Subcutaneous abdominal adipose tissue (tissue), 5 donors: ENCODE measurements around the gene DUOXA1.

Experiments used
- H3K27ac ChIP-seq: one replicate; pipeline ENCODE4 v1.7.0; 2013; ENCODE audit warnings: low read depth, mild to moderate bottlenecking, inconsistent platforms, low read length, moderate library complexity
- H3K27me3 ChIP-seq, 5 donors: one replicate each; pipeline ENCODE4 v1.7.0; 2013; ENCODE audit warnings: low read length in 5 of 5, inconsistent platforms in 1 of 5; ENCODE audit not compliant: control insufficient read depth in 5 of 5, insufficient read depth in 4 of 5
- H3K36me3 ChIP-seq, 5 donors: one replicate each; pipeline ENCODE4 v1.7.0; 2013; ENCODE audit warnings: low read length in 5 of 5; ENCODE audit not compliant: control insufficient read depth in 5 of 5, insufficient read depth in 5 of 5
- H3K4me1 ChIP-seq, 5 donors: one replicate each; pipeline ENCODE4 v1.7.0; 2013; ENCODE audit warnings: low read length in 5 of 5, mild to moderate bottlenecking in 3 of 5, moderate library complexity in 1 of 5; ENCODE audit not compliant: control insufficient read depth in 5 of 5, insufficient read depth in 5 of 5
- H3K4me3 ChIP-seq, 5 donors: one replicate each; pipeline ENCODE4 v1.7.0; 2013; ENCODE audit warnings: low read length in 5 of 5, low read depth in 1 of 5
- H3K9ac ChIP-seq, 5 donors: one replicate each; pipeline ENCODE4 v1.7.0; 2013; ENCODE audit warnings: low read length in 5 of 5, mild to moderate bottlenecking in 4 of 5, moderate library complexity in 3 of 5
- H3K9me3 ChIP-seq, 5 donors: one replicate each; pipeline ENCODE4 v1.7.0; 2013; ENCODE audit warnings: low read length in 5 of 5; ENCODE audit not compliant: control insufficient read depth in 5 of 5
- donor health status: healthy.
- donor health status: healthy.
- donor health status: healthy.
- donor health status: healthy.
- donor health status: healthy.

DUOXA1 gene

GRCh38 chr15:45151998-45152828, 22.5 kb upstream of the DUOXA1 start:
- H3K9ac ChIP-seq: no peak overlapping the region
- no peak overlapping the region for H3K4me3 ChIP-seq
- no peak overlapping the region for H3K27ac ChIP-seq
- no peaks in the 10 kb centered on the region for H3K9me3 ChIP-seq
- no peaks in the 10 kb centered on the region for H3K4me1 ChIP-seq
- H3K36me3 ChIP-seq: peaks cover 0 to 13% (median 8%) of the 10 kb centered on the region in 5 donors
- no peaks in the 10 kb centered on the region for H3K27me3 ChIP-seq

- Histone ChIP-seq H3K27ac (no peak overlapping the region), H3K4me1 (no peaks in the 10 kb centered on the region), H3K9me3 (no peaks in the 10 kb centered on the region), H3K9ac (no peak overlapping the region), H3K36me3 (peaks cover 0 to 13% (median 8%) of the 10 kb centered on the region in 5 donors), H3K4me3 (no peak overlapping the region), H3K27me3 (no peaks in the 10 kb centered on the region)
Measured at GRCh38 chr15:45150997-45151396, 21.3 kb upstream of the DUOXA1 start.

- H3K9ac ChIP-seq: no peak overlapping the region
- no peaks in the 10 kb centered on the region for H3K4me1 ChIP-seq
- H3K27ac ChIP-seq: no peak overlapping the region
- no peaks in the 10 kb centered on the region for H3K27me3 ChIP-seq
- no peaks in the 10 kb centered on the region for H3K9me3 ChIP-seq
- H3K36me3 ChIP-seq: peaks cover 0 to 13% (median 8%) of the 10 kb centered on the region in 5 donors
- no peak overlapping the region for H3K4me3 ChIP-seq
Measured at GRCh38 chr15:45150481-45150880, 20.8 kb upstream of the DUOXA1 start.

- Histone ChIP-seq H3K4me3 (no peak overlapping the region), H3K9me3 (no peaks in the 10 kb centered on the region), H3K9ac (no peak overlapping the region), H3K4me1 (no peaks in the 10 kb centered on the region), H3K27me3 (no peaks in the 10 kb centered on the region), H3K36me3 (peaks cover 0 to 13% (median 8%) of the 10 kb centered on the region in 5 donors), H3K27ac (no peak overlapping the region)
Measured at GRCh38 chr15:45149060-45149459, 19.4 kb upstream of the DUOXA1 start.

- H3K9me3 ChIP-seq: no peaks in the 10 kb centered on the region
- H3K4me3 ChIP-seq: no peak overlapping the region
- peaks cover 0 to 3% (median 0%) of the 10 kb centered on the region in 5 donors for H3K27me3 ChIP-seq
- H3K4me1 ChIP-seq: no peaks in the 10 kb centered on the region
- peaks cover 0 to 13% (median 8%) of the 10 kb centered on the region in 5 donors for H3K36me3 ChIP-seq
- H3K27ac ChIP-seq: no peak overlapping the region
- H3K9ac ChIP-seq: no peak overlapping the region
Measured at GRCh38 chr15:45148076-45149059, 18.7 kb upstream of the DUOXA1 start.

GRCh38 chr15:45147606-45148005, 17.9 kb upstream of the DUOXA1 start:
- Histone ChIP-seq H3K9me3 (no peaks in the 10 kb centered on the region), H3K36me3 (peaks cover 0 to 12% (median 8%) of the 10 kb centered on the region in 5 donors), H3K27ac (no peak overlapping the region), H3K4me3 (no peak overlapping the region), H3K4me1 (no peaks in the 10 kb centered on the region), H3K27me3 (peaks cover 0 to 6% (median 0%) of the 10 kb centered on the region in 5 donors), H3K9ac (no peak overlapping the region)

- Histone ChIP-seq H3K27me3 (peaks cover 0 to 6% (median 0%) of the 10 kb centered on the region in 5 donors), H3K9me3 (no peaks in the 10 kb centered on the region), H3K36me3 (peaks cover 0 to 6% (median 2%) of the 10 kb centered on the region in 5 donors), H3K4me1 (no peaks in the 10 kb centered on the region), H3K9ac (no peak overlapping the region), H3K27ac (no peak overlapping the region), H3K4me3 (no peak overlapping the region)
Measured at GRCh38 chr15:45146405-45146804, 16.7 kb upstream of the DUOXA1 start.

- no peaks in the 10 kb centered on the region for H3K4me1 ChIP-seq
Measured at GRCh38 chr15:45144775-45145174, 15.1 kb upstream of the DUOXA1 start.

GRCh38 chr15:45143946-45144345, 14.3 kb upstream of the DUOXA1 start:
- Histone ChIP-seq H3K27me3 (peaks cover 0 to 8% (median 0%) of the 10 kb centered on the region in 5 donors), H3K4me1 (no peaks in the 10 kb centered on the region), H3K9me3 (no peaks in the 10 kb centered on the region), H3K9ac (no peak overlapping the region), H3K27ac (no peak overlapping the region), H3K36me3 (peaks cover 0 to 4% (median 0%) of the 10 kb centered on the region in 5 donors), H3K4me3 (no peak overlapping the region)

More at GRCh38 chr15:45144775-45145174, 15.1 kb upstream of the DUOXA1 start:
- Histone ChIP-seq H3K27ac (no peak overlapping the region), H3K36me3 (peaks cover 0 to 4% (median 0%) of the 10 kb centered on the region in 5 donors), H3K9me3 (no peaks in the 10 kb centered on the region), H3K4me3 (no peak overlapping the region), H3K27me3 (peaks cover 0 to 6% (median 0%) of the 10 kb centered on the region in 5 donors), H3K9ac (no peak overlapping the region)
